GM18870 (cell line): Measurements from ENCODE around the gene GPR55.

ENCODE experiments used
- ATAC-seq: cut with Tn5 transposase; IDR thresholded peaks from one replicate; pipeline ENCODE4 v1.9.1; 2021; ENCODE audit warnings: moderate library complexity; ENCODE audit not compliant: unreplicated experiment

The GPR55 gene

DNA sequence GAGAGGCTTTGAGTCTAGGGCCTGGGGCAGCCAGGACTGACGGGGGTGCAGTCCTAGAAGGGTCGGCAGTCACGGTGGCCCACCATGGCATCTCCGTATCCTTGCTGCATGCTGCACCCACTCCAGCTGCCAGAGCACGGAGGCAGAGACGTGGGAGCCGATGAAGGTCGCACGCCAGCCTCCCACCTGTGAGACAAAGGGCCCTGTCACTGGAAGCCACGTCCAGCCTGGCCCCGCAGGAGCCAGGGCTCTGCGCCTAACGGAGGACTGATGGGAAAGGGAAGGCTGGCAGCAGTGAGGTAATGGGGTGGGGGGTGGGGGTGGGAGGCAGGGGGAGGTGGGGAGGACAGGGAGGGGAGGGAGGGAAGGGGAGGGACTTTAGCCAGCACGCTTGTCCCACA is 38.4 kb downstream of the GPR55 start:
- ATAC-seq = no peak

- no peak for ATAC-seq
These were observed 38.8 kb downstream of the GPR55 start for GRCh38 chr2:230886206-230886605.

GRCh38 chr2:230885463-230886130 is 39.4 kb downstream of the GPR55 start:
- no peak for ATAC-seq

GRCh38 chr2:230881840-230882239 is 43.2 kb downstream of the GPR55 start:
- ATAC-seq = no peak

DNA sequence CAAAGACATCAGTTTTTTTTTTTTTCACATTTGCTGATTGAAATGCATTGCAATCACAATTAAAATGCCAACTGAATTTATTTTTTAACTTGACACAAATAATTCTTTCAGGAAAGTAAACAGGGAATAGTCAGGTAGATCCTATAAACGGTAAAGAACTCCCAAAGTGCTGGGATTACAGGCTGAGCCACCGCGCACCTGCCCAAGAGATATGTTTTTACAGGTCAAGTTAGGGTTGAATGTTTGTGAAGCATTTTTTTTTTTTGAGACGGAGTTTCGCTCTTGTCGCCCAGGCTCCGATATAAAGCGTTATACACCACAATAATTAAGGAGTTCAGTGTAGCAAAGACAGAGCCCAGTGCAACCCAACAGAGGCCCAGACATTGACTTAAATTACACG is 45.2 kb downstream of the GPR55 start:
- no peak for ATAC-seq

- ATAC-seq = no peak
These were observed 45.7 kb downstream of the GPR55 start for GRCh38 chr2:230879271-230879882.

DNA sequence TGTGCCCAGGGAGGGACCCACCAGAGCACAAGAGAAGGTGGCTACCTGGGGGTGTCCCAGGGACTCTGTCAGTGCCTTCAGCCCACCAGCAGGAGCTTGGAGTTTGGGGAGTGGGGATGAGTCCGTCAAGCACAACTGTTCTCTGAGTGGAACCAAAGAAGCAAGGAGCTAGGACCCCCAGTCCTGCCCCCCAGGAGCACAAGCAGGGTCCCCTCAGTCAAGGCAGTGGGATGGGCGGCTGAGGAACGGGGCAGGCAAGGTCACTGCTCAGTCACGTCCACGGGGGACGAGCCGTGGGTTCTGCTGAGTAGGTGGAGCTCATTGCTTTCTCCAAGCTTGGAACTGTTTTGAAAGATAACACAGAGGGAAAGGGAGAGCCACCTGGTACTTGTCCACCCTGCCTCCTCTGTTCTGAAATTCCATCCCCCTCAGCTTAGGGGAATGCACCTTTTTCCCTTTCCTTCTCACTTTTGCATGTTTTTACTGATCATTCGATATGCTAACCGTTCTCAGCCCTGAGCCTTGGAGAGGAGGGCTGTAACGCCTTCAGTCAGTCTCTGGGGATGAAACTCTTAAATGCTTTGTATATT is 46.3 kb downstream of the GPR55 start:
- no peak for ATAC-seq

GRCh38 chr2:230877759-230878598 is 47.1 kb downstream of the GPR55 start:
- no peak for ATAC-seq

GRCh38 chr2:230877116-230877758 is 47.8 kb downstream of the GPR55 start:
- ATAC-seq = no peak

DNA sequence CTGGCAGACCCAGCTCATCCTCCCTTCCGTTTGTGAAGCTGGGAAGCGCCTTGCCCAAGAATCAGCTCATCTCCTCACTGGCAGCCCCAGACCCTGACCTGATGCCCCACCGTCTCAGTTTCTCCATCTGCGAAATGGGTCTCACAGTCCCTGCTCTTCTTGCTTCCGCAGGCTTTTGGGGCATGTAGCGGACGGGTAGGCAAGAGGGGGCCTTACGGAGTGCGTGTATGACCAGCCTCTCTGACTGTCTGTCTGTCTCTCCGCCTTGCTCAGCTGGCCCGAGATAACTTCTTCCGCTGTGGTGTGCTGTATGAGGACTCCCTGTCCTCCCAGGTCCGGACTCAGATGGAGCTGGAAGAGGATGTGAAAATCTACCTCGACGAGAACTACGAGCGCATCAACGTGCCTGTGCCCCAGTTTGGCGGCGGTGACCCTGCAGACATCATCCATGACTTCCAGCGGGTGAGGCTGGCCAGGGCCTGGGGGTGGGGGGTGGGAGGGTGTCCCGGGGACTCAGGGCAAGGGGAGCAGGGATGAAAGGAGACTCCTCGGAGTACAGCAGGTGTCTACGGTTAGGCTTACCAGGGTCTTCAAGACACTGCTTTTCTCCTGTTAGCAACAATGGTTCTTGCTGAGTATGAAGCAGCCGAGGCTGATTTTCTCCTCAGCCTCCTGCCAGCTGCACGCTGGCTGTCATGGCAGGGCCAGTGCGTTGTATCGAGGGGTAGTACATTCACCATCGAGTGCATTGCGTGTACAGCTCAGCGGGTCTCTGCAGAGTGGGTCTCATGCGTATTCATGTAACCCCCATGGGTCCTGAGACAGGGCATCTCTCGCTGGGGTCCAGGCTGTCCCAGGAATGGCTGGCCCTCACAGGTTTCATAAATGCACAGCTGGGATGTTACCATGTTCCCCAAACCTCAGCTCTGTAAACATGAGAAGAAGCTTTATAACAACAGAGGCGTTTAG is 49.4 kb downstream of the GPR55 start:
- no peak for ATAC-seq

- ATAC-seq = no peak
These were observed 50.2 kb downstream of the GPR55 start for GRCh38 chr2:230874876-230875275.

DNA sequence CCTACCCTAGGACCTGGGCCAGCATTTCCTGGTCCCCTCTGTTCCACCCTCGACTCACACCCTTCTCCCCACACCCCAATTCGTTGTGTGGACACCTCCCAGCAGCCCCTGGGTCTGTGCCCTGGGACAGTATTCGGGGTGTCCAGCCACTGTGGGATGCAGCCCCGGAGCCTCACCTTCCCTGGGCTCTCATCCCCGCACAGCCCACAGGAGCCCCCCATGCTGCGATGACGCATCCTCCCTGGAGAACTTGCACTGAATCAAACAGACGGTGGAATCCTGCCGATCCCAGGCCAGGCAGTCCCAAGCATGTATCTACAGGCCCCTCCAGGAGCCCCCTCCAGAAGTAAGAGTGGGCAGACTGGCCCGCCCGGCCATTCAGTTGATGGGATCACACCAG is 50.6 kb downstream of the GPR55 start:
- no peak for ATAC-seq

GRCh38 chr2:230873661-230874401 is 51.2 kb downstream of the GPR55 start:
- ATAC-seq = peak; percentile 66

GRCh38 chr2:230872968-230873660 is 51.9 kb downstream of the GPR55 start:
- ATAC-seq = peak; percentile 66

- ATAC-seq = no peak
These were observed 52.7 kb downstream of the GPR55 start for GRCh38 chr2:230872151-230872967.

GRCh38 chr2:230871361-230872150 is 53.5 kb downstream of the GPR55 start:
- no peak for ATAC-seq
